Tibial nerve (tissue), 4 donors: Measurements from ENCODE around the gene DCDC1.

Experiments
- CTCF ChIP-seq, 5 experiments: fragments of 200-600 bp in 3 of 5; fragments of 450-650 bp in 2 of 5; sonication (generic) in 3 of 5; IDR thresholded peaks; one replicate each; pipeline ENCODE4 v1.5.1; 2016 to 2019; ENCODE audit warnings: antibody characterized with exemption in 5 of 5, mild to moderate bottlenecking in 3 of 5, moderate library complexity in 2 of 5
- EP300 ChIP-seq, 2 donors: sonication (generic); formaldehyde crosslinking; IDR thresholded peaks; one replicate each; pipeline ENCODE4 v1.6.1; 2017; ENCODE audit warnings: antibody characterized with exemption in 2 of 2, mild to moderate bottlenecking in 1 of 2
- POLR2A ChIP-seq, 2 donors: fragments of 450-650 bp; IDR thresholded peaks; one replicate each; pipeline ENCODE4 v1.6.1; 2017; ENCODE audit warnings: antibody characterized with exemption in 2 of 2, mild to moderate bottlenecking in 2 of 2, moderate library complexity in 2 of 2

- TF ChIP-seq EP300 (IDR thresholded peaks at IDR 0.05): no peak
- no peak for TF ChIP-seq CTCF (IDR thresholded peaks at IDR 0.05)
- TF ChIP-seq POLR2A (IDR thresholded peaks at IDR 0.05): no peak
Observed at GRCh38 chr11:31355131-31355530, 14.4 kb downstream of the DCDC1 start.
